Left ventricle myocardium inferior (tissue), 1 donor: ENCODE results near the gene CBX4. TPM values are rescaled to one million over a fixed set of nuclear protein-coding genes. Genes with fewer than 3 reads are reported as not detected.

Source experiments
- DNase-seq: peaks from one replicate; pipeline ENCODE4 v3.0.0-alpha.2; 2020
- H3K27ac ChIP-seq: fragments of 200-600 bp; replicated peaks from 2 replicates; pipeline ENCODE4 v1.8.0; 2021
- H3K27me3 ChIP-seq: fragments of 200-600 bp; 2 replicates; pipeline ENCODE4 v1.8.0; 2021; ENCODE audit warnings: low read depth
- H3K36me3 ChIP-seq: fragments of 200-600 bp; 2 replicates; pipeline ENCODE4 v1.8.0; 2021
- H3K4me1 ChIP-seq: fragments of 200-600 bp; 2 replicates; pipeline ENCODE4 v1.8.0; 2021
- H3K4me3 ChIP-seq: fragments of 200-600 bp; 2 replicates; pipeline ENCODE4 v1.8.0; 2021; ENCODE audit warnings: mild to moderate bottlenecking, moderate library complexity
- H3K9me3 ChIP-seq: fragments of 200-600 bp; replicated peaks from 2 replicates; pipeline ENCODE4 v1.8.0; 2021
- intact Hi-C: fragments of 100-400 bp; cut with micrococcal nuclease; formaldehyde crosslinking; loops from one replicate; pipeline ENCODE4 v1.11.0; 2022
- total RNA-seq: library from RNA; stranded (reverse); fragmentation: NEBNext Ultra II Directional; extraction: Animal tissue kit (Norgen Biotek cat#: 25700); gene quantifications from one replicate; pipeline ENCODE4 v1.2.1, GENCODE V29; 2021
- TF ChIP-seq, protein P1 (sequence below): fragments of 200-600 bp; IDR thresholded peaks from 2 replicates; pipeline ENCODE4 v1.8.0; 2021; ENCODE audit warnings: antibody characterized with exemption, mild to moderate bottlenecking, borderline replicate concordance
- donor health status: DM: no; HTN: yes; CAD: no; lungs with severe emphysema.

Gene CBX4
- total RNA-seq, 1 donor from 2014 or later = 28.7 TPM

DNA sequence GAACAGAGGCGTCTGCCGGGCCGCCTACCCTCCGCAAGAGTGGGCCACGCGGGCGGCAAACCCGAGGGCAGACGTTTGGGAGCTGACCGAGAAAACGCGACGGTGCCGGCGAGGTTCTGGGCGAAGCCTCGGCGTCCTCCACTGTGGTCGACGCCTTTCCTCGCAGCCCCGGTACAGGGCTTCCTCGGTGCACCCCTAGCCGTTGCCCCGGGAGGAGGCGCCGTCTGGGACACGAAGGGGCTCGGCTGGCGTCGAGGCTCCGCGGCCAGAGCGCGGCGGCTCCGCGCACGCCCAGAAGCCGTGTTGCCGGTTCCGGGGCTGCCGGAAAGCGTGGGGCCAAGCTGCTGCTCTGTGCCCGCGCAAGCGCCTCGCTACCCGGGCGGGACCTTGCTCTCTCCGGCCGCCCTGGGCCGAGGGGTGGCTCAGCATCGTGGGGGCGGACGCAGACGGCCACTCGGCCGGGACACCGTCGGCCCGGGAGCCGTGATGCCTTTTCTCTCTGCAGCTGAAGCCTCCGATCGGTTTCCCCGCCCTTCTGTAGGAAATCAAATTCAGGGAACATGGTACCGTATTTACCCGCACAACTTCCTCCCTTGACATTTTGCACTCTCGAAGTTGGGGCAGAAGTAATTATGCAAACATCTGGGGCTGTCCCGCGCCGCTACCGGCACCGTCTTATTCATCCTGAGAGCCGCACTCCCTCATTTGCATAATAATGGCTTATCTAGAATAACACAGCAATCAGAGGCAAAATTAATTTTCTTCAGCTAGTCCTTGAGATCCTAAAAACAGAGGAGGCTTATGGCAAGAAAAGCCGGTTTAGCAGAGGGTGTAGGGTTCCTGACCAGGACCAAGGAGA, 35.0 kb downstream of the CBX4 start:
- no peak overlapping the region for H3K27ac ChIP-seq
- no peak for DNase-seq
- peak overlapping the region; percentile 31 for H3K4me3 ChIP-seq
- H3K36me3 ChIP-seq = no peaks in the 10 kb centered on the region
- H3K9me3 ChIP-seq = no peaks in the 10 kb centered on the region
- peaks cover 43% of the 10 kb centered on the region for H3K4me1 ChIP-seq
- intact Hi-C loops = no loop called here
- TF ChIP-seq, protein P1, sequence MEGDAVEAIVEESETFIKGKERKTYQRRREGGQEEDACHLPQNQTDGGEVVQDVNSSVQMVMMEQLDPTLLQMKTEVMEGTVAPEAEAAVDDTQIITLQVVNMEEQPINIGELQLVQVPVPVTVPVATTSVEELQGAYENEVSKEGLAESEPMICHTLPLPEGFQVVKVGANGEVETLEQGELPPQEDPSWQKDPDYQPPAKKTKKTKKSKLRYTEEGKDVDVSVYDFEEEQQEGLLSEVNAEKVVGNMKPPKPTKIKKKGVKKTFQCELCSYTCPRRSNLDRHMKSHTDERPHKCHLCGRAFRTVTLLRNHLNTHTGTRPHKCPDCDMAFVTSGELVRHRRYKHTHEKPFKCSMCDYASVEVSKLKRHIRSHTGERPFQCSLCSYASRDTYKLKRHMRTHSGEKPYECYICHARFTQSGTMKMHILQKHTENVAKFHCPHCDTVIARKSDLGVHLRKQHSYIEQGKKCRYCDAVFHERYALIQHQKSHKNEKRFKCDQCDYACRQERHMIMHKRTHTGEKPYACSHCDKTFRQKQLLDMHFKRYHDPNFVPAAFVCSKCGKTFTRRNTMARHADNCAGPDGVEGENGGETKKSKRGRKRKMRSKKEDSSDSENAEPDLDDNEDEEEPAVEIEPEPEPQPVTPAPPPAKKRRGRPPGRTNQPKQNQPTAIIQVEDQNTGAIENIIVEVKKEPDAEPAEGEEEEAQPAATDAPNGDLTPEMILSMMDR = no peak
- peaks cover 100% of the 10 kb centered on the region for H3K27me3 ChIP-seq

DNA sequence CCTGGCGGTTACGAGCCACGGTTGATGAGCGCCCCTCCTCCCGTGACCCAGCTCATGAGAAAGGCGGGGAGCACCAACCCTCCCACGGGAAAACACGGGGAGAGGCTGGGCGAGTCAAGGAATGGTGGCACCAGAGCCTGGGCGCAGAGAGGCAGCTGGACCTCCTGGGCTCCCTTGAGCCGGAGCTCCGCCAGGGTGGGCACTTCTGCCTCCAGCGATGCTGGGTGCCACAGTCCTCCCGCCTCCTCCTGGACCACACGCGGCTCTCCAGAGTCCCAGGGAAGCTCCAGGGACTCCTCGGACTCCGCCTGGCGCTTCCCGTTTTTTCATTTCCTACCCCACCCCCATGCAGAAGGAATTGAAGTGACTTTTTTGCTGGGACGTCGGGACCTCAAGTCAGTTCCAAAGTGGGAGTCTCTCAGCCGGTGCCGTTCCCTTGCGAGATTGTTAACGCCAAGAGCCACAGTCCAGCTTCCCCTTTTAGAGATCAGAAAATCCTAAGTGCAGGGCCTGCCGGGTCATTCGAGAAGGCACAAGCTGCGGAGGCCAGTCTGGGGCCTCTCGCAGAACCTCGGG, 35.7 kb downstream of the CBX4 start:
- Histone ChIP-seq H3K9me3 (no peaks in the 10 kb centered on the region), H3K36me3 (no peaks in the 10 kb centered on the region), H3K27ac (no peak overlapping the region), H3K4me3 (peak overlapping the region; percentile 31), H3K4me1 (peaks cover 50% of the 10 kb centered on the region), H3K27me3 (peaks cover 100% of the 10 kb centered on the region)
- no peak for DNase-seq
- TF ChIP-seq, protein P1 = no peak
- intact Hi-C loops = no loop called here

DNA sequence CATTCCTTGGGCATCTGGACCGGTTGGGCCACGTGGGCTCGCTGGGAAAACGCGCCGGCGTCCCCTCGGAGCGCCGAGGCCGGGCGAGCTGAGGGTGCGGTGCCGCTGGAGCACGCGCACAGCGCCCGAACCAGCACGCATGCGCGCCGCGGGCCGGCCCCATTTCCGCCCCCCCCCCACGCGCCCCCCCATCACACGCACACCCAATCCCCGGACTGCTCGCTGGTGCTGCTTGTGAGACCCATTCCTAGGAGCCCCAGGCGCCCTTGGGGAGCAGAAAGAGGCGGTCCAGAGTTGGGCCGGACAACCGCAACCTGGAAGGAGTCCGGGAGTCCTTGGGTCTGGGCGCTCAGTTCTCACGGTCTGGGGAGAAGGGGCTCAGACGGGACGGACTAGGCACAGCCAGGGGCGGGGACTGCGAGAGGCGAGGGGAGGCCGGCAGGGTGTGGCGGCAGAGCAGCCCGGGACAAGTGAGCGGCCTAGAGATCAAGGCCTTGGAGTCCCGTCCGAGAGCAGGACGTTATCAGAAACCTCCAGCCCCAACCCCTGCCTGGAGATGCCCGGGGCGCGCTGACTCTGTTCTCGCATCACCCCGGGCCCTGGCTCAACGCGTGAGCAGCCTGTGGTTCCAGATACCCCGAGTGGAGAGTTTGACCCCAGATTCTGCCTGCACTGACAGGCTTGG, 36.4 kb downstream of the CBX4 start:
- TF ChIP-seq, protein P1 = no peak
- no peak for DNase-seq
- H3K4me3 ChIP-seq = peak overlapping the region; percentile 2
- peaks cover 100% of the 10 kb centered on the region for H3K27me3 ChIP-seq
- no peaks in the 10 kb centered on the region for H3K36me3 ChIP-seq
- no peaks in the 10 kb centered on the region for H3K9me3 ChIP-seq
- peaks cover 56% of the 10 kb centered on the region for H3K4me1 ChIP-seq
- intact Hi-C loops = no loop called here
- no peak overlapping the region for H3K27ac ChIP-seq

DNA sequence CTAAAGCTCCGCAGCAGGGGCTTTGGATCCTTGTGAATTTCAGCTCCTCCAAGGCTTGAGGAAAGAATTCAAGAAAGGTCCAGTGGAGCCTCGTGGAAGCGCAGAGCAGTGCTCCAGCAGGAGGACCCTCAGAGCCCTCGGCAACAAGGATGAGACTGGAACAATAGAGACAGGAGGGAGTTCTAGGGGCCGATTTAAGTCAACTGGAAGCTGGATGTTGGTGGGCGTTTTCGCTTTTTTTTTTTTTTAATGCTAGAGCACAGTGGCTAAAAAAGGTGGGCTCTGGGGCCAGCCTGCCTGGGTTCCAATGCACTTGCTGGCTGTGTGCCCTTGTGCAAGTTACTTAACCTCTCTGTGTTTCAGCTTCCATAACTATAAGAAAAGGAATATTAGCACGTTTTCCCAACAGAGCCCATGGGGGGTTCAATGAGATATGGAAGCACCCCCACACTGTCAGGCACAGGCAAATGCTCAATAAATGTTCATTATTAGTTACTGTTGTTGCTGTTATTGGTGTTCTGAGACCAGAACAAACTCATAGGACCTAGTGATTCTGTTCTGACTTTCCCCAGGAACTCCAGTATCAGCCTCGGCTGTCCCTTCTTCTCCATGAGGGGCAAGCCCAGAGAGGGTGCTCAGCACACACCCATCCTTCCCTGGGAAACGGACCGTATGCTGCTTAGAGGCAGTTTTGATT, 37.1 kb downstream of the CBX4 start:
- Histone ChIP-seq H3K27me3 (peaks cover 95% of the 10 kb centered on the region), H3K4me3 (peak overlapping the region; percentile 2), H3K36me3 (no peaks in the 10 kb centered on the region), H3K27ac (no peak overlapping the region), H3K9me3 (no peaks in the 10 kb centered on the region), H3K4me1 (peaks cover 63% of the 10 kb centered on the region)
- DNase-seq = no peak
- intact Hi-C loops = no loop called here
- TF ChIP-seq, protein P1 = no peak
